A549 (cell line): Measurements from ENCODE around the gene KSR1. TPM values are rescaled to one million over a fixed set of nuclear protein-coding genes. Genes with fewer than 3 reads are reported as not detected.

Source experiments
- ATAC-seq, 2 experiments: fragments of 200-7000 bp in 1 of 2; fragments of >200 bp in 1 of 2; cut with Nextera tagmentation in 1 of 2; cut with Tn5 transposase in 1 of 2; 3 replicates each; pipeline versions ENCODE4 v1.8.0 to v1.9.1; 2018 to 2020; ENCODE audit warnings: mild to moderate bottlenecking in 1 of 2, moderate library complexity in 1 of 2
- CTCF ChIA-PET: fragments of 300-600 bp; sonication (Branson Sonifier 250); formaldehyde crosslinking; extraction: SDS; loops from one replicate; lab custom pipeline; 2021; ENCODE audit warnings: antibody characterized with exemption, inconsistent platforms; lab: Yijun Ruan, JAX
- POLR2A ChIA-PET: fragments of 350-600 bp; formaldehyde crosslinking; extraction: SDS; loops from one replicate; lab custom pipeline; 2021; ENCODE audit warnings: antibody characterized with exemption, inconsistent platforms; lab: Yijun Ruan, JAX
- DNase-seq, 2 experiments: peaks; one replicate each; pipeline versions ENCODE4 v3.0.0 to v3.0.0-alpha.2; 2011 to 2016; ENCODE audit warnings: low read depth in 1 of 2, low spot score in 1 of 2
- FAIRE-seq: peaks from 2 replicates; lab custom pipeline; 2011; peaks lifted over from hg19 to GRCh38; lab: Jason Lieb, UNC
- H3K27ac ChIP-seq, 2 experiments: fragments of >200 bp; sonication (Bioruptor Twin); formaldehyde crosslinking; 3 replicates each; pipeline ENCODE4 v1.5.1; 2016 to 2017
- H3K4me1 ChIP-seq: fragments of >200 bp; sonication (Bioruptor Twin); formaldehyde crosslinking; 3 replicates; pipeline ENCODE4 v1.6.1; 2016
- H3K4me2 ChIP-seq: fragments of >200 bp; sonication (Bioruptor Twin); formaldehyde crosslinking; 3 replicates; pipeline ENCODE4 v1.6.1; 2016
- H3K4me3 ChIP-seq: fragments of >200 bp; sonication (Bioruptor Twin); formaldehyde crosslinking; 3 replicates; pipeline ENCODE4 v1.5.1; 2016
- H3K9me3 ChIP-seq: fragments of >200 bp; sonication (Bioruptor Twin); formaldehyde crosslinking; 3 replicates; pipeline ENCODE4 v1.6.1; 2016
- CBX2 ChIP-seq: fragments of 200-600 bp; sonication (generic); IDR thresholded peaks from 2 replicates; pipeline ENCODE4 v1.6.1; 2016; ENCODE audit warnings: low read depth, mild to moderate bottlenecking, borderline replicate concordance
- CBX8 ChIP-seq: fragments of 200-600 bp; sonication (generic); IDR thresholded peaks from 2 replicates; pipeline ENCODE4 v1.6.1; 2016
- CEBPB ChIP-seq, 2 experiments: fragments of >200 bp in 1 of 2; sonication (Bioruptor Twin) in 1 of 2; formaldehyde crosslinking in 1 of 2; IDR thresholded peaks; 2 replicates each; pipeline ENCODE4 v1.6.1; 2012 to 2016
- CHD4 ChIP-seq: fragments of 200-600 bp; sonication (generic); IDR thresholded peaks from 2 replicates; pipeline ENCODE4 v1.6.1; 2016; ENCODE audit warnings: antibody characterized with exemption, mild to moderate bottlenecking, borderline replicate concordance
- EHF ChIP-seq: fragments of 250-450 bp; sonication (Bioruptor Pico); IDR thresholded peaks from 2 replicates; pipeline ENCODE4 v1.5.0; 2020; ENCODE audit warnings: mild to moderate bottlenecking
- EP300 ChIP-seq, 2 experiments: fragments of >200 bp; sonication (Bioruptor Twin); formaldehyde crosslinking; IDR thresholded peaks; 2 replicates in 1 of 2; 3 replicates in 1 of 2; pipeline ENCODE4 v1.6.1; 2016 to 2017
- ESRRA ChIP-seq: fragments of 150-350 bp; IDR thresholded peaks from 2 replicates; pipeline ENCODE4 v1.6.1; 2014; ENCODE audit warnings: mild to moderate bottlenecking, low read length, borderline replicate concordance
- FOSB ChIP-seq: fragments of 250-450 bp; sonication (Bioruptor Pico); IDR thresholded peaks from 2 replicates; pipeline ENCODE4 v1.5.0; 2020; ENCODE audit warnings: mild to moderate bottlenecking, moderate library complexity
- HDAC2 ChIP-seq: fragments of 200-600 bp; sonication (generic); IDR thresholded peaks from 2 replicates; pipeline ENCODE4 v1.6.1; 2016
- HOXA7 ChIP-seq: fragments of 250-450 bp; sonication (Bioruptor Pico); IDR thresholded peaks from 2 replicates; pipeline ENCODE4 v1.5.0; 2020; ENCODE audit warnings: mild to moderate bottlenecking, moderate library complexity
- HOXB5 ChIP-seq: fragments of 250-450 bp; sonication (Bioruptor Pico); IDR thresholded peaks from 2 replicates; pipeline ENCODE4 v1.5.0; 2020; ENCODE audit warnings: mild to moderate bottlenecking, moderate library complexity
- MAFK ChIP-seq: fragments of 450-650 bp; IDR thresholded peaks from 2 replicates; pipeline ENCODE4 v1.6.1; 2014; ENCODE audit not compliant: partially characterized antibody
- MAZ ChIP-seq: fragments of 150-350 bp; IDR thresholded peaks from 2 replicates; pipeline ENCODE4 v1.6.1; 2014; ENCODE audit warnings: antibody characterized with exemption, low read depth, low read length, borderline replicate concordance
- NFE2L2 ChIP-seq: fragments of 150-350 bp; conservative IDR thresholded peaks from 2 replicates; pipeline ENCODE4 v1.6.1; 2014; ENCODE audit warnings: low read length
- NPAS2 ChIP-seq: fragments of 250-450 bp; sonication (Bioruptor Pico); IDR thresholded peaks from 2 replicates; pipeline ENCODE4 v1.8.0; 2022; ENCODE audit warnings: mild to moderate bottlenecking, moderate library complexity, borderline replicate concordance
- NR3C1 ChIP-seq: fragments of >200 bp; sonication (Bioruptor Twin); formaldehyde crosslinking; IDR thresholded peaks from 3 replicates; pipeline ENCODE4 v1.6.1; 2017
- PHF8 ChIP-seq: fragments of 200-600 bp; sonication (generic); IDR thresholded peaks from 2 replicates; pipeline ENCODE4 v1.6.1; 2016; ENCODE audit warnings: low read depth, mild to moderate bottlenecking, antibody characterized with exemption, moderate library complexity, borderline replicate concordance
- POLR2A ChIP-seq: IDR thresholded peaks from 2 replicates; pipeline ENCODE4 v1.6.1; 2012; ENCODE audit warnings: mild to moderate bottlenecking, low read length
- POLR2AphosphoS2 ChIP-seq: conservative IDR thresholded peaks from 2 replicates; pipeline ENCODE4 v1.6.1; 2012; ENCODE audit warnings: low read length, improper control_type of control experiment, inconsistent platforms
- RAD21 ChIP-seq, 2 experiments: fragments of >200 bp in 1 of 2; sonication (Bioruptor Twin) in 1 of 2; formaldehyde crosslinking in 1 of 2; IDR thresholded peaks in 1 of 2; conservative IDR thresholded peaks in 1 of 2; 2 replicates in 1 of 2; 3 replicates in 1 of 2; pipeline ENCODE4 v1.6.1; 2012 to 2018; ENCODE audit warnings: inconsistent platforms in 1 of 2
- RARB ChIP-seq: fragments of 250-450 bp; sonication (Bioruptor Pico); IDR thresholded peaks from 2 replicates; pipeline ENCODE4 v1.8.0; 2021; ENCODE audit warnings: mild to moderate bottlenecking, moderate library complexity
- SREBF2 ChIP-seq: fragments of 450-650 bp; IDR thresholded peaks from 2 replicates; pipeline ENCODE4 v1.6.1; 2014; ENCODE audit warnings: mild to moderate bottlenecking, moderate library complexity
- ZNF302 ChIP-seq: fragments of 250-450 bp; sonication (Bioruptor Pico); IDR thresholded peaks from 2 replicates; pipeline ENCODE4 v1.9.0; 2021; ENCODE audit warnings: inconsistent platforms, mild to moderate bottlenecking, moderate library complexity
- WGBS: methylation state at CpG from one replicate; pipeline ENCODE4 v1.1.6; 2017; ENCODE audit errors: missing lambda C conversion rate; 5-methylcytosine and 5-hydroxymethylcytosine counted together
- polyA plus RNA-seq, 4 experiments: library from polyadenylated mRNA; depleted of rRNA in 3 of 4; stranded (reverse); fragments of >200 nt; fragmentation: RNase III in 1 of 4; extraction: RNeasy Plus Mini Kit Qiagen cat#74134 plus additional on column Dnase treatment in 1 of 4; gene quantifications; 2 replicates in 3 of 4; 3 replicates in 1 of 4; pipeline ENCODE4 v1.2.3, GENCODE V29; 2011 to 2017
- TF ChIP-seq, protein P1 (sequence below): fragments of 450-650 bp; IDR thresholded peaks from 2 replicates; pipeline ENCODE4 v1.6.1; 2014; ENCODE audit warnings: antibody characterized with exemption
- TF ChIP-seq, protein P2 (sequence below): fragments of 150-350 bp; IDR thresholded peaks from 2 replicates; pipeline ENCODE4 v1.6.1; 2014; ENCODE audit warnings: low read depth, mild to moderate bottlenecking, low read length

The KSR1 gene
- polyA plus RNA-seq, 2 of the 4 experiments (the other 2 are of a cell fraction), result 13.3 to 14.6 TPM

DNA sequence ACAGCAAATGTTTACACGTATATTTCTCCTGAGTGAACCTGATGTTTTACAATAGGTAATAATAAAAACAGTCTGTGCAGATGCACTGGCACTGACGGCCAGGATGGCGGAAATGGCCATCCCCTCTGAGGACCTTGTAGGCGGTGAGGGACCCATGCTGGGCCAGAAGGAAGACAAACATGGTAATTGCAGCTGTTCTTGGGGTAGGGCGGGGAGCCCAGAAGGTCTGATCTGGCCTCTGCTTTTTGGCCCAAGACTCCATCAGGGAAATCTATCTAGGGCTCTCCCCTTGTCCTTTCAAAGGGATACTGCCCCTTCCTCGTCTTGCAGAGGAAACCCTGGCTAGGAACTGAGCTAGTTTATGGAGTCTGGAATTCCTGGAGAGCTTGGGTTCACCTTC lies 167.4 kb downstream of the KSR1 start:
- H3K4me2 ChIP-seq, result no peak overlapping the region
- DNase-seq (no peak), FAIRE-seq (no peak), ATAC-seq (no peak)
- ChIA-PET POLR2A (no interaction called here), CTCF (interaction anchor here (1.0 to 3.4 kb wide), 7 partner anchors 12 to 133 kb away, joined by 3 to 25 read pairs (median 9); no protein-coding TSS in a partner anchor)
- TF ChIP-seq NFE2L2 (no peak), HOXA7 (no peak), FOSB (CRISPR knock-in tag) (no peak), CBX8 (no peak), MAFK (no peak), MAZ (no peak), POLR2A (no peak)
- TF ChIP-seq, protein P1, sequence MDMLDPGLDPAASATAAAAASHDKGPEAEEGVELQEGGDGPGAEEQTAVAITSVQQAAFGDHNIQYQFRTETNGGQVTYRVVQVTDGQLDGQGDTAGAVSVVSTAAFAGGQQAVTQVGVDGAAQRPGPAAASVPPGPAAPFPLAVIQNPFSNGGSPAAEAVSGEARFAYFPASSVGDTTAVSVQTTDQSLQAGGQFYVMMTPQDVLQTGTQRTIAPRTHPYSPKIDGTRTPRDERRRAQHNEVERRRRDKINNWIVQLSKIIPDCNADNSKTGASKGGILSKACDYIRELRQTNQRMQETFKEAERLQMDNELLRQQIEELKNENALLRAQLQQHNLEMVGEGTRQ, result no peak
- no peak overlapping the region for H3K4me3 ChIP-seq
- 86% methylated on average over 6 of the region's 6 CpGs for WGBS
- H3K9me3 ChIP-seq, result no peaks in the 10 kb centered on the region
- no peak overlapping the region for H3K27ac ChIP-seq
- no peaks in the 10 kb centered on the region for H3K4me1 ChIP-seq

DNA sequence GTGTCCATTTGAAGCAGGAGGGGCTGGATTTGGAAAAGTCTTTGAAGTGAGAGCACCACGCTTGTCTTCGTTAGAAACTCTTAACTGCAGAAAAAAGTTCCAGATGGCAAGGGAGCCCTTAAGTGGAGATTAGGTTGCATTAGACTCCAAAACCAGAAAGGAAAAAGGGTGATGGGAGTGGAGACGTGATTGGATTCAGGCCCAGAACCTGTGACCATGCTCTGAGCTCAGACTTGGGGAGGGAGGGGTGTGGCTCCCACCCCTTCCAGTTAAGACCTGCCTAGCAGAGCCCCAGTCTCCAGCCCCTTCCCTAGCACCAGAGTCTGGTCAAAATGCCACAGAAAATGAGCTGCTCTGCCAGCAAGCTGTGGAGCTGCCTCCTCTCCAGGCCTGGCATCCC lies 168.3 kb downstream of the KSR1 start:
- POLR2A ChIA-PET, result no interaction called here
- FAIRE-seq, result no peak
- CTCF ChIA-PET, result interaction anchor here (1.3 to 2.7 kb wide), 6 partner anchors 15 to 29 kb away, joined by 3 to 19 read pairs (median 8); no protein-coding TSS in a partner anchor
- TF ChIP-seq RAD21 (conservative IDR thresholded peaks at IDR 0.05 in 1 of 2, IDR thresholded peaks at IDR 0.05 in 1 of 2) (no peak), CEBPB (IDR thresholded peaks at IDR 0.05) (no peak), ZNF302 (no peak), CHD4 (no peak), NR3C1 (no peak), SREBF2 (no peak), PHF8 (no peak), HOXB5 (CRISPR knock-in tag) (no peak), MAZ (no peak), POLR2AphosphoS2 (no peak), CBX2 (no peak), NPAS2 (no peak)
- Histone ChIP-seq H3K4me1 (no peaks in the 10 kb centered on the region), H3K4me3 (no peak overlapping the region), H3K27ac (no peak overlapping the region), H3K4me2 (no peak overlapping the region), H3K9me3 (no peaks in the 10 kb centered on the region)
- whole genome bisulfite sequencing, result 85% methylated on average over 3 of the region's 3 CpGs
- DNase-seq, result no peak
- ATAC-seq, result no peak

DNA sequence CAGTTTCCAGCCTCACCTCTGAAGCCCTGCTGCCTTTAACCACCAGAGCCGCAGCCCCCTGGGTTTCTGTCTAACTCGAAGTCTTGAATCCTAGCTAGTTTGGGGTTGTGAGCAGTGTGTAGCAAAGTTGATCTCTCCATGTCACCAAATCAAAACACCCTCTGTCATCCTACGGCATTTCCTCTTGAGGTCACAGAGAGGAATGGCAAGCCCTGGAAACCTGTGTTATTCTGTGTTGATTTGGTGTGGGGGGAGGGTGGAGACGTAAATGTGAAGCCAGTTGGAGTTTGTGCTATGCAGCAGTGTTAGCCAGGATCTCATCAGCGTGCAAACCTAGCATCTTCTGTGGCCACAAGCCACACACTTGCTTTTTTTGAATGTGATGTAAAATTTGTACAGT lies 169.6 kb downstream of the KSR1 start:
- no peak for DNase-seq
- ChIA-PET POLR2A (no interaction called here), CTCF (interaction anchor here (1.4 to 2.7 kb wide), 9 partner anchors 16 to 131 kb away, joined by 3 to 19 read pairs (median 6); no protein-coding TSS in a partner anchor)
- WGBS, result 85% methylated on average over 5 of the region's 5 CpGs
- FAIRE-seq, result no peak
- H3K4me1 ChIP-seq, result no peaks in the 10 kb centered on the region
- no peak for ATAC-seq
- no peak for TF ChIP-seq POLR2AphosphoS2
- no peak for TF ChIP-seq EP300 (IDR thresholded peaks at IDR 0.05)
- no peak for TF ChIP-seq RARB (CRISPR knock-in tag)
- TF ChIP-seq EHF (CRISPR knock-in tag), result no peak
- no peak for TF ChIP-seq NFE2L2
- TF ChIP-seq ESRRA, result no peak
- TF ChIP-seq, protein P2, sequence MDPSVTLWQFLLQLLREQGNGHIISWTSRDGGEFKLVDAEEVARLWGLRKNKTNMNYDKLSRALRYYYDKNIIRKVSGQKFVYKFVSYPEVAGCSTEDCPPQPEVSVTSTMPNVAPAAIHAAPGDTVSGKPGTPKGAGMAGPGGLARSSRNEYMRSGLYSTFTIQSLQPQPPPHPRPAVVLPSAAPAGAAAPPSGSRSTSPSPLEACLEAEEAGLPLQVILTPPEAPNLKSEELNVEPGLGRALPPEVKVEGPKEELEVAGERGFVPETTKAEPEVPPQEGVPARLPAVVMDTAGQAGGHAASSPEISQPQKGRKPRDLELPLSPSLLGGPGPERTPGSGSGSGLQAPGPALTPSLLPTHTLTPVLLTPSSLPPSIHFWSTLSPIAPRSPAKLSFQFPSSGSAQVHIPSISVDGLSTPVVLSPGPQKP, result no peak
- TF ChIP-seq HDAC2, result no peak
- TF ChIP-seq, all 56 proteins: peak for 0
- H3K27ac ChIP-seq, result no peak overlapping the region
- H3K4me3 ChIP-seq, result no peak overlapping the region
- H3K9me3 ChIP-seq, result no peaks in the 10 kb centered on the region
- H3K4me2 ChIP-seq, result no peak overlapping the region
